HCT116 (cell line): ENCODE data around the gene CCDC148. TPM values are rescaled to one million over a fixed set of nuclear protein-coding genes. Genes with fewer than 3 reads are reported as not detected.

Experiments used
- ATAC-seq: fragments of 200-7000 bp; cut with Tn5 transposase; 2 replicates; pipeline ENCODE4 v1.9.1; 2020; ENCODE audit warnings: mild to moderate bottlenecking, moderate library complexity
- BruUV-seq: library from RNA; stranded (reverse); fragments of 400-500 nt; replicated peaks from 2 replicates; lab custom pipeline; 2021; lab: Mats Ljungman, UMichigan
- CTCF ChIA-PET: fragments of 300-600 bp; sonication (Branson Sonifier 250); formaldehyde crosslinking; loops from one replicate; lab custom pipeline; 2021; ENCODE audit warnings: antibody characterized with exemption; lab: Charles Lee
- POLR2A ChIA-PET: fragments of 300-600, 350-600 bp; sonication (Branson Sonifier 250); formaldehyde crosslinking; loops from one replicate; lab custom pipeline; 2021; ENCODE audit warnings: antibody characterized with exemption; lab: Charles Lee
- RAD21 ChIA-PET, 2 experiments: fragments of 300-600 bp; sonication (Branson Sonifier 250); formaldehyde crosslinking; loops; one replicate each; lab custom pipeline; 2023; ENCODE audit warnings: low total read pairs in 2 of 2; ENCODE audit not compliant: uncharacterized antibody in 2 of 2, unreplicated experiment in 2 of 2, low non-redundant PET in 1 of 2; lab: Charles Lee
- DNase-seq: peaks from one replicate; pipeline ENCODE4 v3.0.0-alpha.2; 2010; ENCODE audit warnings: low read depth, low spot score
- H2AFZ ChIP-seq: fragments of 200-600 bp; shearing (Covaris generic), sonication (generic); 2 replicates; pipeline ENCODE4 v1.6.1; 2017; ENCODE audit warnings: low read depth, mixed run types, mixed read lengths, antibody characterized with exemption, low read length; ENCODE audit not compliant: poor library complexity, severe bottlenecking
- H3K27ac ChIP-seq: 2 replicates; pipeline ENCODE4 v1.5.1; 2012; ENCODE audit warnings: low read depth, low read length
- H3K27me3 ChIP-seq: fragments of 200-600 bp; sonication (generic); 2 replicates; pipeline ENCODE4 v1.6.1; 2016; ENCODE audit warnings: mixed run types, low read length, mixed read lengths; ENCODE audit not compliant: insufficient read depth
- H3K36me3 ChIP-seq, 2 experiments: fragments of 200-500 bp in 1 of 2; fragments of 200-600 bp in 1 of 2; sonication (Bioruptor generic) in 1 of 2; sonication (generic) in 1 of 2; 2 replicates each; pipeline versions ENCODE4 v1.5.1 to v1.6.1; 2014 to 2016; ENCODE audit warnings: low read length in 2 of 2, inconsistent platforms in 1 of 2, mixed read lengths in 1 of 2, mixed run types in 1 of 2; ENCODE audit not compliant: insufficient read depth in 2 of 2, control insufficient read depth in 1 of 2
- H3K4me1 ChIP-seq, 2 experiments: fragments of 200-600 bp in 1 of 2; sonication (generic) in 1 of 2; 2 replicates each; pipeline versions ENCODE4 v1.5.1 to v1.6.1; 2012 to 2017; ENCODE audit warnings: low read length in 2 of 2, inconsistent platforms in 1 of 2, mild to moderate bottlenecking in 1 of 2, mixed read lengths in 1 of 2, mixed run types in 1 of 2, moderate library complexity in 1 of 2; ENCODE audit not compliant: insufficient read depth in 2 of 2, control insufficient read depth in 1 of 2
- H3K4me2 ChIP-seq: fragments of 200-600 bp; sonication (generic); 2 replicates; pipeline ENCODE4 v1.6.1; 2017; ENCODE audit warnings: mixed run types, low read length, mixed read lengths
- H3K4me3 ChIP-seq, 2 experiments: fragments of 200-600 bp in 1 of 2; sonication (generic) in 1 of 2; replicated peaks in 1 of 2; 2 replicates each; pipeline ENCODE4 v1.5.1; 2011 to 2016; ENCODE audit warnings: low read length in 2 of 2, control low read depth in 1 of 2, low read depth in 1 of 2, mild to moderate bottlenecking in 1 of 2, mixed read lengths in 1 of 2, mixed run types in 1 of 2
- H3K79me2 ChIP-seq: fragments of 200-600 bp; sonication (generic); 2 replicates; pipeline ENCODE4 v1.6.1; 2017; ENCODE audit warnings: mild to moderate bottlenecking, mixed run types, low read length, moderate library complexity, mixed read lengths; ENCODE audit not compliant: insufficient read depth
- H3K9ac ChIP-seq: fragments of 200-600 bp; sonication (generic); 2 replicates; pipeline ENCODE4 v1.6.1; 2016; ENCODE audit warnings: low read length, mixed read lengths
- H3K9me2 ChIP-seq: fragments of 200-600 bp; sonication (generic), shearing (Covaris generic); 2 replicates; pipeline ENCODE4 v1.6.1; 2017; ENCODE audit warnings: mixed run types, mild to moderate bottlenecking, moderate library complexity; ENCODE audit not compliant: insufficient read depth
- H3K9me3 ChIP-seq, 2 experiments: fragments of 200-500 bp in 1 of 2; fragments of 200-600 bp in 1 of 2; sonication (Bioruptor generic) in 1 of 2; sonication (generic) in 1 of 2; 2 replicates each; pipeline ENCODE4 v1.6.1; 2014 to 2017; ENCODE audit warnings: low read length in 2 of 2, mixed read lengths in 2 of 2, inconsistent platforms in 1 of 2, low read depth in 1 of 2, mild to moderate bottlenecking in 1 of 2, mixed run types in 1 of 2, moderate library complexity in 1 of 2; ENCODE audit not compliant: control insufficient read depth in 1 of 2, insufficient read depth in 1 of 2
- H4K20me1 ChIP-seq: fragments of 200-600 bp; sonication (generic), shearing (Covaris generic); 2 replicates; pipeline ENCODE4 v1.6.1; 2017; ENCODE audit warnings: mixed run types, mild to moderate bottlenecking, moderate library complexity; ENCODE audit not compliant: insufficient read depth
- EZH2phosphoT487 ChIP-seq: fragments of 200-600 bp; IDR thresholded peaks from 2 replicates; pipeline ENCODE4 v1.6.1; 2018; ENCODE audit warnings: antibody characterized with exemption, borderline replicate concordance
- JUND ChIP-seq: IDR thresholded peaks from 2 replicates; pipeline ENCODE4 v1.6.1; 2012
- POLR2AphosphoS5 ChIP-seq: IDR thresholded peaks from 2 replicates; pipeline ENCODE4 v1.6.1; 2011; ENCODE audit warnings: mild to moderate bottlenecking, low read depth, low read length, moderate library complexity
- TCF7L2 ChIP-seq: IDR thresholded peaks from 2 replicates; pipeline ENCODE4 v1.7.0; 2011; ENCODE audit warnings: borderline replicate concordance, inconsistent platforms; ENCODE audit not compliant: insufficient read depth, insufficient read length; ENCODE audit errors: extremely low read depth
- ZFX ChIP-seq: fragments of 450-650 bp; IDR thresholded peaks from 2 replicates; pipeline ENCODE4 v1.6.1; 2017
- intact Hi-C: fragments of 100-400 bp; cut with micrococcal nuclease; formaldehyde crosslinking; loops from 2 replicates; pipeline ENCODE4 v1.10.0; 2022
- total RNA-seq: library from RNA; stranded (reverse); gene quantifications from one replicate; pipeline ENCODE4 v1.2.1, GENCODE V29; 2021; ENCODE audit not compliant: unreplicated experiment
- TF ChIP-seq, protein P1 (sequence below): IDR thresholded peaks from 2 replicates; pipeline ENCODE4 v1.6.1; 2012
- TF ChIP-seq, protein P2 (sequence below), 3 experiments: fragments of 200-600 bp in 1 of 3; sonication (generic) in 1 of 3; IDR thresholded peaks in 2 of 3; conservative IDR thresholded peaks in 1 of 3; 2 replicates each; pipeline ENCODE4 v1.5.1; 2012 to 2017; ENCODE audit warnings: low read depth in 2 of 3, low read length in 2 of 3, antibody characterized with exemption in 1 of 3, borderline replicate concordance in 1 of 3, control low read depth in 1 of 3, mild to moderate bottlenecking in 1 of 3, mixed read lengths in 1 of 3, mixed run types in 1 of 3, moderate library complexity in 1 of 3; ENCODE audit not compliant: insufficient read depth in 1 of 3
- TF ChIP-seq, protein P3 (sequence below): IDR thresholded peaks from 2 replicates; pipeline ENCODE4 v1.6.1; 2012

CCDC148 gene
- total RNA-seq, 1 experiment from 2014 or later, result 0.59 TPM

DNA sequence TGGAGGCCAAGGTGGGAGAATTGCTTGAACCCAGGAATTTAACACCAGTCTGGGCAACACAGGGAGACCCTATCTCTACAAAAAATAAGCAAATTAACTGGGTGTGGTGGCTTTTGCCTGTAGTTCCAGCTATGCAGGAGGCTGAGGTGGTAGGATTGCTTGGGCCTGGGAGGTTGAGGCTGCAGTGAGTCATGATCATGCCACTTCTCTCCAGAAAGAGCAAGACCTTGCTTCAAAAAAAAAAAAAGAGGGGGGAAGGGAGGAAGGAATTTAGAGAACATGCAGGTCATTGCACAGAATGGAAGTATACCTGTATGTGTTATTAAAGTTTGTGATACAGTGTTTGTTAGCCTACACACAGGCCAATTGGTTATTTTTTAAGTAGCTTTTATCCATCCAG is 26.0 kb upstream of the CCDC148 start:
- intact Hi-C loops, result no loop called here
- H4K20me1 ChIP-seq, result no peaks in the 10 kb centered on the region; the same call in 1 of the 2 replicates
- DNase-seq (no peak), ATAC-seq (no peak)
- BruUV-seq, result no TSS peak
- H3K4me3 ChIP-seq, result no peak overlapping the region
- H3K9ac ChIP-seq, result no peak overlapping the region
- CTCF ChIA-PET, result no interaction called here
- no peaks in the 10 kb centered on the region for H3K9me3 ChIP-seq
- peak overlapping the region; percentile 30; the same call in 1 of the 2 replicates for H3K4me2 ChIP-seq
- no peaks in the 10 kb centered on the region for H3K36me3 ChIP-seq
- POLR2A ChIA-PET, result no interaction called here
- H3K27ac ChIP-seq, result no peak overlapping the region
- H3K27me3 ChIP-seq, result no peaks in the 10 kb centered on the region
- RAD21 ChIA-PET, result no interaction called here
- H3K9me2 ChIP-seq, result no peaks in the 10 kb centered on the region
- H2AFZ ChIP-seq, result no peak overlapping the region
- peaks cover 72% of the 10 kb centered on the region for H3K79me2 ChIP-seq
- TF ChIP-seq, protein P1, sequence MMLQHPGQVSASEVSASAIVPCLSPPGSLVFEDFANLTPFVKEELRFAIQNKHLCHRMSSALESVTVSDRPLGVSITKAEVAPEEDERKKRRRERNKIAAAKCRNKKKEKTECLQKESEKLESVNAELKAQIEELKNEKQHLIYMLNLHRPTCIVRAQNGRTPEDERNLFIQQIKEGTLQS, result no peak
- TF ChIP-seq, protein P2, sequence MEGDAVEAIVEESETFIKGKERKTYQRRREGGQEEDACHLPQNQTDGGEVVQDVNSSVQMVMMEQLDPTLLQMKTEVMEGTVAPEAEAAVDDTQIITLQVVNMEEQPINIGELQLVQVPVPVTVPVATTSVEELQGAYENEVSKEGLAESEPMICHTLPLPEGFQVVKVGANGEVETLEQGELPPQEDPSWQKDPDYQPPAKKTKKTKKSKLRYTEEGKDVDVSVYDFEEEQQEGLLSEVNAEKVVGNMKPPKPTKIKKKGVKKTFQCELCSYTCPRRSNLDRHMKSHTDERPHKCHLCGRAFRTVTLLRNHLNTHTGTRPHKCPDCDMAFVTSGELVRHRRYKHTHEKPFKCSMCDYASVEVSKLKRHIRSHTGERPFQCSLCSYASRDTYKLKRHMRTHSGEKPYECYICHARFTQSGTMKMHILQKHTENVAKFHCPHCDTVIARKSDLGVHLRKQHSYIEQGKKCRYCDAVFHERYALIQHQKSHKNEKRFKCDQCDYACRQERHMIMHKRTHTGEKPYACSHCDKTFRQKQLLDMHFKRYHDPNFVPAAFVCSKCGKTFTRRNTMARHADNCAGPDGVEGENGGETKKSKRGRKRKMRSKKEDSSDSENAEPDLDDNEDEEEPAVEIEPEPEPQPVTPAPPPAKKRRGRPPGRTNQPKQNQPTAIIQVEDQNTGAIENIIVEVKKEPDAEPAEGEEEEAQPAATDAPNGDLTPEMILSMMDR (IDR thresholded peaks at IDR 0.05 in 2 of 3, conservative IDR thresholded peaks at IDR 0.05 in 1 of 3; ENCODE audit: borderline replicate concordance in 1 of 3, insufficient read depth in 1 of 3, low read depth in 2 of 3, low read length in 2 of 3), result no peak
- TF ChIP-seq TCF7L2 (no peak), ZFX (no peak), JUND (no peak), POLR2AphosphoS5 (no peak), EZH2phosphoT487 (no peak)
- TF ChIP-seq, protein P3, sequence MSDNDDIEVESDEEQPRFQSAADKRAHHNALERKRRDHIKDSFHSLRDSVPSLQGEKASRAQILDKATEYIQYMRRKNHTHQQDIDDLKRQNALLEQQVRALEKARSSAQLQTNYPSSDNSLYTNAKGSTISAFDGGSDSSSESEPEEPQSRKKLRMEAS, result no peak
- H3K4me1 ChIP-seq, result peaks cover 0 to 24% of the 10 kb centered on the region in 2 experiments; a peak in 3 of 4 replicates
